WTC11 (cell line): Measurements from ENCODE around the gene KCNMA1. TPM values are rescaled to one million over a fixed set of nuclear protein-coding genes. Genes with fewer than 3 reads are reported as not detected.

ENCODE experiments used
- ATAC-seq: fragments of 200-7000 bp; cut with Tn5 transposase; 2 replicates; pipeline ENCODE4 v1.10.0; 2021; ENCODE audit warnings: mild to moderate bottlenecking, moderate library complexity
- CTCF ChIA-PET: fragments of 300-600 bp; sonication (Branson Sonifier 250); formaldehyde crosslinking; loops from one replicate; lab custom pipeline; 2021; ENCODE audit warnings: antibody characterized with exemption; lab: Charles Lee
- POLR2A ChIA-PET: fragments of 350-600 bp; sonication (Branson Sonifier 250); formaldehyde crosslinking; loops from one replicate; lab custom pipeline; 2021; ENCODE audit warnings: antibody characterized with exemption; lab: Charles Lee
- DNase-seq: peaks from one replicate; pipeline ENCODE4 v3.0.0; 2021; ENCODE audit warnings: low spot score
- H3K27ac Mint-ChIP-seq: 2 replicates; pipeline ENCODE4 v1.8.0; 2021; ENCODE audit warnings: mixed read lengths
- H3K27me3 Mint-ChIP-seq: 2 replicates; pipeline ENCODE4 v1.8.0; 2021; ENCODE audit warnings: low read depth, mild to moderate bottlenecking, moderate library complexity, mixed read lengths
- H3K36me3 Mint-ChIP-seq: 2 replicates; pipeline ENCODE4 v1.8.0; 2021; ENCODE audit warnings: mixed read lengths
- H3K4me1 Mint-ChIP-seq: 2 replicates; pipeline ENCODE4 v1.8.0; 2022; ENCODE audit warnings: mixed read lengths
- H3K4me3 Mint-ChIP-seq: 2 replicates; pipeline ENCODE4 v1.8.0; 2021; ENCODE audit warnings: mild to moderate bottlenecking, moderate library complexity, mixed read lengths
- H3K9me3 Mint-ChIP-seq: 2 replicates; pipeline ENCODE4 v1.8.0; 2021; ENCODE audit warnings: mixed read lengths
- ELF4 ChIP-seq: sonication (generic); formaldehyde crosslinking; IDR thresholded peaks from 2 replicates; pipeline ENCODE4 v1.8.1; 2022; ENCODE audit warnings: low read depth, mild to moderate bottlenecking, moderate library complexity, missing genetic modification reagents
- ETV6 ChIP-seq: sonication (generic); formaldehyde crosslinking; IDR thresholded peaks from 2 replicates; pipeline ENCODE4 v1.8.1; 2022; ENCODE audit warnings: mild to moderate bottlenecking, missing genetic modification reagents
- FOXP1 ChIP-seq: sonication (generic); formaldehyde crosslinking; IDR thresholded peaks from 2 replicates; pipeline ENCODE4 v1.8.0; 2022; ENCODE audit warnings: missing genetic modification reagents, mild to moderate bottlenecking, moderate library complexity, borderline replicate concordance
- JAZF1 ChIP-seq: fragments of 250-450 bp; sonication (Bioruptor Pico); IDR thresholded peaks from 2 replicates; pipeline ENCODE4 v1.9.0; 2021; ENCODE audit warnings: moderate library complexity, mild to moderate bottlenecking, inconsistent platforms
- NFATC4 ChIP-seq: fragments of 250-450 bp; sonication (Bioruptor Pico); IDR thresholded peaks from 2 replicates; pipeline ENCODE4 v1.9.0; 2021; ENCODE audit warnings: mild to moderate bottlenecking
- NR3C1 ChIP-seq: sonication (generic); formaldehyde crosslinking; conservative IDR thresholded peaks from 2 replicates; pipeline ENCODE4 v1.8.1; 2023; ENCODE audit warnings: low read depth, mild to moderate bottlenecking, missing genetic modification reagents
- RELA ChIP-seq: sonication (generic); formaldehyde crosslinking; IDR thresholded peaks from 2 replicates; pipeline ENCODE4 v1.8.1; 2022; ENCODE audit warnings: missing genetic modification reagents, mild to moderate bottlenecking, borderline replicate concordance
- RORB ChIP-seq: fragments of 250-450 bp; sonication (Bioruptor Pico); IDR thresholded peaks from 2 replicates; pipeline ENCODE4 v1.9.0; 2021; ENCODE audit warnings: mild to moderate bottlenecking
- SP1 ChIP-seq: sonication (generic); formaldehyde crosslinking; conservative IDR thresholded peaks from 2 replicates; pipeline ENCODE4 v1.8.1; 2022; ENCODE audit warnings: missing genetic modification reagents
- ZNF121 ChIP-seq: sonication (generic); formaldehyde crosslinking; IDR thresholded peaks from 2 replicates; pipeline ENCODE4 v1.8.0; 2023; ENCODE audit warnings: missing genetic modification reagents
- ZNF416 ChIP-seq: fragments of 250-450 bp; sonication (Bioruptor Pico); IDR thresholded peaks from 2 replicates; pipeline ENCODE4 v1.9.0; 2021; ENCODE audit warnings: mild to moderate bottlenecking, inconsistent platforms
- total RNA-seq: library from RNA; stranded (reverse); gene quantifications from 3 replicates; pipeline ENCODE4 v1.2.3, GENCODE V29; 2021
- TF ChIP-seq, protein P1 (sequence below): sonication (generic); formaldehyde crosslinking; IDR thresholded peaks from 2 replicates; pipeline ENCODE4 v1.8.1; 2023; ENCODE audit warnings: mild to moderate bottlenecking, missing genetic modification reagents
- TF ChIP-seq, protein P2 (sequence below): sonication (generic); formaldehyde crosslinking; IDR thresholded peaks from 2 replicates; pipeline ENCODE4 v1.8.1; 2022; ENCODE audit warnings: mild to moderate bottlenecking, missing genetic modification reagents, moderate library complexity, borderline replicate concordance
- TF ChIP-seq, protein P3 (sequence below): sonication (generic); formaldehyde crosslinking; IDR thresholded peaks from 2 replicates; pipeline ENCODE4 v1.8.0; 2023; ENCODE audit warnings: missing genetic modification reagents, mild to moderate bottlenecking, borderline replicate concordance
- TF ChIP-seq, protein P4 (sequence below): sonication (generic); formaldehyde crosslinking; IDR thresholded peaks from 2 replicates; pipeline ENCODE4 v1.8.0; 2022; ENCODE audit warnings: mild to moderate bottlenecking, missing genetic modification reagents
- TF ChIP-seq, protein P5 (sequence below): sonication (generic); formaldehyde crosslinking; IDR thresholded peaks from 2 replicates; pipeline ENCODE4 v1.8.0; 2022; ENCODE audit warnings: mild to moderate bottlenecking, missing genetic modification reagents
- TF ChIP-seq, protein P6 (sequence below): fragments of 200-600 bp; IDR thresholded peaks from 2 replicates; pipeline ENCODE4 v1.8.0; 2022; ENCODE audit warnings: antibody characterized with exemption

The KCNMA1 gene
- total RNA-seq, 1 experiment from 2014 or later = 7.3 TPM

DNA sequence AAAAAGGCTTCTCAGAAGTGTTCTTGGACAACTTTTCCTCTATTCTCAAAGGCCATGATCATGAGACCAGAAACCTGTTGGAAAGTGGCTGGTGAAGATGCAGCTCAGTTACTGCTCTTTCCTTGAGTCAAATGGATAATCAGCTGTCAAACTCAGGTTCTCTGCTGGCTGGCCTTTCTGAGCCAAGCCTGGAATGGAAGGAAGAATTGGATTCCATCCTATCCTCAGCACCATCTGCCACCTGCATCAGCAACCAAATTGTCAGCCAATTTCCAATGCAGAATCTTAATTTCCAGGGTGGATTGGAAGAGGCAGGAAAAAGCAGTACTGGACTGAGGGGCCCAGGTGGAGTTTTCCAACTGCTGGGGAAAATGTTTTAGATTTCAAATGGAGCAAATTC lies 631.7 kb downstream of the KCNMA1 start:
- Mint-ChIP-seq H3K9me3 (0 out of 2 replicates have a peak, but pooled peaks cover 3% of the 10 kb centered on the region), H3K27me3 (no peaks in the 10 kb centered on the region), H3K4me3 (no peak overlapping the region), H3K36me3 (no peaks in the 10 kb centered on the region), H3K27ac (no peak overlapping the region), H3K4me1 (peaks cover 5% of the 10 kb centered on the region)
- POLR2A ChIA-PET = no interaction called here
- TF ChIP-seq FOXP1 (CRISPR knock-in tag) (no peak), RORB (no peak), RELA (CRISPR knock-in tag) (no peak), NFATC4 (CRISPR knock-in tag) (no peak), ZNF121 (CRISPR knock-in tag) (no peak), ETV6 (no peak), JAZF1 (CRISPR knock-in tag) (no peak), NR3C1 (no peak), SP1 (CRISPR knock-in tag) (no peak)
- TF ChIP-seq, protein P1, sequence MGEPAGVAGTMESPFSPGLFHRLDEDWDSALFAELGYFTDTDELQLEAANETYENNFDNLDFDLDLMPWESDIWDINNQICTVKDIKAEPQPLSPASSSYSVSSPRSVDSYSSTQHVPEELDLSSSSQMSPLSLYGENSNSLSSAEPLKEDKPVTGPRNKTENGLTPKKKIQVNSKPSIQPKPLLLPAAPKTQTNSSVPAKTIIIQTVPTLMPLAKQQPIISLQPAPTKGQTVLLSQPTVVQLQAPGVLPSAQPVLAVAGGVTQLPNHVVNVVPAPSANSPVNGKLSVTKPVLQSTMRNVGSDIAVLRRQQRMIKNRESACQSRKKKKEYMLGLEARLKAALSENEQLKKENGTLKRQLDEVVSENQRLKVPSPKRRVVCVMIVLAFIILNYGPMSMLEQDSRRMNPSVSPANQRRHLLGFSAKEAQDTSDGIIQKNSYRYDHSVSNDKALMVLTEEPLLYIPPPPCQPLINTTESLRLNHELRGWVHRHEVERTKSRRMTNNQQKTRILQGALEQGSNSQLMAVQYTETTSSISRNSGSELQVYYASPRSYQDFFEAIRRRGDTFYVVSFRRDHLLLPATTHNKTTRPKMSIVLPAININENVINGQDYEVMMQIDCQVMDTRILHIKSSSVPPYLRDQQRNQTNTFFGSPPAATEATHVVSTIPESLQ (CRISPR knock-in tag) = no peak
- TF ChIP-seq, protein P2, sequence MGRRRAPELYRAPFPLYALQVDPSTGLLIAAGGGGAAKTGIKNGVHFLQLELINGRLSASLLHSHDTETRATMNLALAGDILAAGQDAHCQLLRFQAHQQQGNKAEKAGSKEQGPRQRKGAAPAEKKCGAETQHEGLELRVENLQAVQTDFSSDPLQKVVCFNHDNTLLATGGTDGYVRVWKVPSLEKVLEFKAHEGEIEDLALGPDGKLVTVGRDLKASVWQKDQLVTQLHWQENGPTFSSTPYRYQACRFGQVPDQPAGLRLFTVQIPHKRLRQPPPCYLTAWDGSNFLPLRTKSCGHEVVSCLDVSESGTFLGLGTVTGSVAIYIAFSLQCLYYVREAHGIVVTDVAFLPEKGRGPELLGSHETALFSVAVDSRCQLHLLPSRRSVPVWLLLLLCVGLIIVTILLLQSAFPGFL (CRISPR knock-in tag) = no peak
- TF ChIP-seq, protein P3, sequence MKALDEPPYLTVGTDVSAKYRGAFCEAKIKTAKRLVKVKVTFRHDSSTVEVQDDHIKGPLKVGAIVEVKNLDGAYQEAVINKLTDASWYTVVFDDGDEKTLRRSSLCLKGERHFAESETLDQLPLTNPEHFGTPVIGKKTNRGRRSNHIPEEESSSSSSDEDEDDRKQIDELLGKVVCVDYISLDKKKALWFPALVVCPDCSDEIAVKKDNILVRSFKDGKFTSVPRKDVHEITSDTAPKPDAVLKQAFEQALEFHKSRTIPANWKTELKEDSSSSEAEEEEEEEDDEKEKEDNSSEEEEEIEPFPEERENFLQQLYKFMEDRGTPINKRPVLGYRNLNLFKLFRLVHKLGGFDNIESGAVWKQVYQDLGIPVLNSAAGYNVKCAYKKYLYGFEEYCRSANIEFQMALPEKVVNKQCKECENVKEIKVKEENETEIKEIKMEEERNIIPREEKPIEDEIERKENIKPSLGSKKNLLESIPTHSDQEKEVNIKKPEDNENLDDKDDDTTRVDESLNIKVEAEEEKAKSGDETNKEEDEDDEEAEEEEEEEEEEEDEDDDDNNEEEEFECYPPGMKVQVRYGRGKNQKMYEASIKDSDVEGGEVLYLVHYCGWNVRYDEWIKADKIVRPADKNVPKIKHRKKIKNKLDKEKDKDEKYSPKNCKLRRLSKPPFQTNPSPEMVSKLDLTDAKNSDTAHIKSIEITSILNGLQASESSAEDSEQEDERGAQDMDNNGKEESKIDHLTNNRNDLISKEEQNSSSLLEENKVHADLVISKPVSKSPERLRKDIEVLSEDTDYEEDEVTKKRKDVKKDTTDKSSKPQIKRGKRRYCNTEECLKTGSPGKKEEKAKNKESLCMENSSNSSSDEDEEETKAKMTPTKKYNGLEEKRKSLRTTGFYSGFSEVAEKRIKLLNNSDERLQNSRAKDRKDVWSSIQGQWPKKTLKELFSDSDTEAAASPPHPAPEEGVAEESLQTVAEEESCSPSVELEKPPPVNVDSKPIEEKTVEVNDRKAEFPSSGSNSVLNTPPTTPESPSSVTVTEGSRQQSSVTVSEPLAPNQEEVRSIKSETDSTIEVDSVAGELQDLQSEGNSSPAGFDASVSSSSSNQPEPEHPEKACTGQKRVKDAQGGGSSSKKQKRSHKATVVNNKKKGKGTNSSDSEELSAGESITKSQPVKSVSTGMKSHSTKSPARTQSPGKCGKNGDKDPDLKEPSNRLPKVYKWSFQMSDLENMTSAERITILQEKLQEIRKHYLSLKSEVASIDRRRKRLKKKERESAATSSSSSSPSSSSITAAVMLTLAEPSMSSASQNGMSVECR = no peak
- TF ChIP-seq, protein P4, sequence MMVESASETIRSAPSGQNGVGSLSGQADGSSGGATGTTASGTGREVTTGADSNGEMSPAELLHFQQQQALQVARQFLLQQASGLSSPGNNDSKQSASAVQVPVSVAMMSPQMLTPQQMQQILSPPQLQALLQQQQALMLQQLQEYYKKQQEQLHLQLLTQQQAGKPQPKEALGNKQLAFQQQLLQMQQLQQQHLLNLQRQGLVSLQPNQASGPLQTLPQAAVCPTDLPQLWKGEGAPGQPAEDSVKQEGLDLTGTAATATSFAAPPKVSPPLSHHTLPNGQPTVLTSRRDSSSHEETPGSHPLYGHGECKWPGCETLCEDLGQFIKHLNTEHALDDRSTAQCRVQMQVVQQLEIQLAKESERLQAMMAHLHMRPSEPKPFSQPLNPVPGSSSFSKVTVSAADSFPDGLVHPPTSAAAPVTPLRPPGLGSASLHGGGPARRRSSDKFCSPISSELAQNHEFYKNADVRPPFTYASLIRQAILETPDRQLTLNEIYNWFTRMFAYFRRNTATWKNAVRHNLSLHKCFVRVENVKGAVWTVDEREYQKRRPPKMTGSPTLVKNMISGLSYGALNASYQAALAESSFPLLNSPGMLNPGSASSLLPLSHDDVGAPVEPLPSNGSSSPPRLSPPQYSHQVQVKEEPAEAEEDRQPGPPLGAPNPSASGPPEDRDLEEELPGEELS = no peak
- TF ChIP-seq, protein P5, sequence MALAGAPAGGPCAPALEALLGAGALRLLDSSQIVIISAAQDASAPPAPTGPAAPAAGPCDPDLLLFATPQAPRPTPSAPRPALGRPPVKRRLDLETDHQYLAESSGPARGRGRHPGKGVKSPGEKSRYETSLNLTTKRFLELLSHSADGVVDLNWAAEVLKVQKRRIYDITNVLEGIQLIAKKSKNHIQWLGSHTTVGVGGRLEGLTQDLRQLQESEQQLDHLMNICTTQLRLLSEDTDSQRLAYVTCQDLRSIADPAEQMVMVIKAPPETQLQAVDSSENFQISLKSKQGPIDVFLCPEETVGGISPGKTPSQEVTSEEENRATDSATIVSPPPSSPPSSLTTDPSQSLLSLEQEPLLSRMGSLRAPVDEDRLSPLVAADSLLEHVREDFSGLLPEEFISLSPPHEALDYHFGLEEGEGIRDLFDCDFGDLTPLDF = no peak
- ATAC-seq = no peak
- CTCF ChIA-PET = interaction anchor here (1.0 to 1.9 kb wide), 4 partner anchors 13 to 106 kb away, joined by 4 to 6 read pairs (median 5); no protein-coding TSS in a partner anchor
- no peak for DNase-seq

DNA sequence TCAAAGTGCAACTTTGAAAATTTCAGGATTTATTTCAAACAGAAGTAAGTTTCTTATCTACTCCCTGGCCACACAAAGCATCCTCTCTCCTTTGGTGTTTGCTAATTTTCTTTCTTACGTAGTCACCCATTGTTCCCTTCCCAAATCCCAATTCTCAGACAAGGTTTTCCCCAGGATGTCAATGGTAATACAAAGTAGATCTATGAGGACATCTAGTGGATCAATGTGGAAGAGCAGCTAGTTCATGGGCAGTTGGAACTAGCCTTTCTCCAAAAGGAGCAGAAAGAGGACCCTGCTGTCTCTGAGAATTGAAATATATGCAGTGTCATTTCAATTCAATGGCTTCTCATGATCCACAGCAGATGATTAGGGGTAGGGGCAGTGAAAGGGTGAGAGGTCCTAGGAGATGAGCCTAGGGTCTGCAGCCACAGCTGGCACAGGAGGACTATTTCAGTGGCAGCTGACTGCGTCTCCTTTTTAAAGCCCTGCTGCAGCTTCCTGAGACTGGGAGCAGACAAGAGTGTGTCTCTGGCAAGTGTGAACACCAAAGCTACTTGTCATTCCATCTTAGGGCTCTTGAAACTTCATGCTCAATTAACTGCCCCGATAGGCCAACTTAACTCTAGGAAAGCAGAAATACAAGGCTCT lies 632.6 kb downstream of the KCNMA1 start:
- TF ChIP-seq ELF4 (no peak), ZNF416 (no peak)
- TF ChIP-seq, protein P6, sequence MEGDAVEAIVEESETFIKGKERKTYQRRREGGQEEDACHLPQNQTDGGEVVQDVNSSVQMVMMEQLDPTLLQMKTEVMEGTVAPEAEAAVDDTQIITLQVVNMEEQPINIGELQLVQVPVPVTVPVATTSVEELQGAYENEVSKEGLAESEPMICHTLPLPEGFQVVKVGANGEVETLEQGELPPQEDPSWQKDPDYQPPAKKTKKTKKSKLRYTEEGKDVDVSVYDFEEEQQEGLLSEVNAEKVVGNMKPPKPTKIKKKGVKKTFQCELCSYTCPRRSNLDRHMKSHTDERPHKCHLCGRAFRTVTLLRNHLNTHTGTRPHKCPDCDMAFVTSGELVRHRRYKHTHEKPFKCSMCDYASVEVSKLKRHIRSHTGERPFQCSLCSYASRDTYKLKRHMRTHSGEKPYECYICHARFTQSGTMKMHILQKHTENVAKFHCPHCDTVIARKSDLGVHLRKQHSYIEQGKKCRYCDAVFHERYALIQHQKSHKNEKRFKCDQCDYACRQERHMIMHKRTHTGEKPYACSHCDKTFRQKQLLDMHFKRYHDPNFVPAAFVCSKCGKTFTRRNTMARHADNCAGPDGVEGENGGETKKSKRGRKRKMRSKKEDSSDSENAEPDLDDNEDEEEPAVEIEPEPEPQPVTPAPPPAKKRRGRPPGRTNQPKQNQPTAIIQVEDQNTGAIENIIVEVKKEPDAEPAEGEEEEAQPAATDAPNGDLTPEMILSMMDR = peak; percentile 59
- no peaks in the 10 kb centered on the region for H3K36me3 Mint-ChIP-seq

More for the DNA sequence above, 632.6 kb downstream of the KCNMA1 start:
- no peak for DNase-seq
- H3K27me3 Mint-ChIP-seq = no peaks in the 10 kb centered on the region
- ATAC-seq = peak; percentile 92
- ChIA-PET POLR2A (no interaction called here), CTCF (interaction anchor here (0.5 to 1.9 kb wide), 21 partner anchors 8 to 1147 kb away, joined by 3 to 6 read pairs (median 3); no protein-coding TSS in a partner anchor)
- H3K4me1 Mint-ChIP-seq = peaks cover 5% of the 10 kb centered on the region
- H3K27ac Mint-ChIP-seq = no peak overlapping the region
- 0 out of 2 replicates have a peak, but pooled peaks cover 3% of the 10 kb centered on the region for H3K9me3 Mint-ChIP-seq
- H3K4me3 Mint-ChIP-seq = no peak overlapping the region
